HG03460 (cell line): Measurements from ENCODE around the gene SRSF3.
"Not testable (repeated sequence)": the region's sequence is repeated elsewhere in the genome, so short reads cannot be mapped to it uniquely, and the experiment has no call there.

Experiments used
- ATAC-seq: cut with Tn5 transposase; IDR thresholded peaks from one replicate; pipeline ENCODE4 v1.9.1; 2021; ENCODE audit not compliant: unreplicated experiment

The SRSF3 gene

GRCh38 chr6:36594029-36594815 is at the start of gene SRSF3:
Gene SRSF3, plus strand, starts transcription at chr6:36594362. Its CDS starts 2,401 bp downstream, at chr6:36596763.
- peak; percentile 78 for ATAC-seq

- no peak for ATAC-seq
Measured at GRCh38 chr6:36545767-36546307, 48.3 kb upstream of the SRSF3 start.

GRCh38 chr6:36546308-36546919 is 47.7 kb upstream of the SRSF3 start:
- ATAC-seq, result no peak

- peak; percentile 71 for ATAC-seq
Measured at GRCh38 chr6:36546920-36547645, 47.1 kb upstream of the SRSF3 start, which contains the start of gene STK38. Gene STK38, minus strand, starts transcription at chr6:36547479. Its CDS starts 7,277 bp downstream, at chr6:36540202.

DNA sequence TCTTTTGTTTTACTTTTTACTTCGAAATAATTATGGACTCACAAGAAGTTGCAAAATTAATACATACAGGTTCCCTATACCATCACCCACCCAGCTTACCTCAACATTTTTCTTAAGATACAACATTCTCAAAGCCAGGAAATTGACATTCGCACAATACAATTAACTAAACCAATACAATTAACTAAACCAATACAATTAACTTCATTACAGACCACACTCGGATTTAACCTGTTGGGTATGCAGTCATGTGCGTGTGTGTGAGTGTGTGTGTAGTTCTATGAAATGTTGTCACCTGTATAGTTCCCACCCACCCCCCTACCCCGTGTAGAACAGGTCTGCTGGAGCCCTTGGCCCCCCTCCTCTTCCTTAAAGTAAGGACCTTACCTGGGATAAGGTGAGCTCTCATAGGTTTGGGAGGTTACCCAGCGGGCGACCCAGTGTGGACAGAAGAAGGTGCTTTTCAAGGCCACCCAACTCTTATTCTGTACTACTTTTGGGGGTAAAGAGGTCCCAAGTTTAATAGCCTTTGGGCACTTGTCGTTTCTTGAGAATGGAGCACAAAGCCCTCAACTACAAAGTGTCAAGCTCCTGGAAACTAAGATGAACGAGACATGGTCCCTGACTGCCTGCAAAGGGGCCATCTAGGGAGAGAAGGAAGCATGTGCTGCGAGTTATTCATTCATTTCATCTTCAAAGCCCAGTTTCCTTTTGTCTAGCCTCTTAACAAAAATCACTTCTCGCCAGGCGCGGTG is 46.3 kb upstream of the SRSF3 start:
- no peak for ATAC-seq

GRCh38 chr6:36548401-36548743 is 45.8 kb upstream of the SRSF3 start:
- no peak for ATAC-seq

DNA sequence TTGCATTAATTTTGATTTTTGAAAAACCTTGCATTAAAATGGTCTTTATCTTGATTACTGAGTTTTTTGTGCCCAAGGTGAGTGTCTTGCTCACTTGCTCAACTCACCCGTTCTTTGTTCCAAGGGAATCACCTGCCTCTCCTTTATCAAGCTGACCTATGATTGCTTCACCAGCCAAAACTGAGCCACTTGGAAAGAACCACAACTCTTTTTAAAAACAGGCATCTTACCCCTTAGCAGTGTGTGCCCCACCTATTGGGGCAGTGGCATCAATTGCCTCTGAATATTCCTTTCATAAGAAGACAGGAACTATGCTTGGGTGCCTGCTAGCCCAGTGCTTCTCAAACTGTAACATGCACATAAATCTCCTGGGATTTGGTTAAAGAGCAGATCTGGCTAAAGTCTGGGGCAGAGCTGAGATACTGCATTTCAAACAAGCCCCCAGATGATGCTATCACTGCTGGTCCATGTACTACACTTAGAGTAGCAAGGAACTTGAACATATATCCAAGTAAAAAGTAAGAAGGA is 43.6 kb upstream of the SRSF3 start:
- ATAC-seq, result no peak

GRCh38 chr6:36555750-36556252 is 38.4 kb upstream of the SRSF3 start:
- ATAC-seq, result no peak

GRCh38 chr6:36556281-36556680 is 37.9 kb upstream of the SRSF3 start:
- ATAC-seq, result no peak

- no peak for ATAC-seq
Measured at GRCh38 chr6:36559011-36559793, 35.0 kb upstream of the SRSF3 start.

GRCh38 chr6:36560822-36561221 is 33.3 kb upstream of the SRSF3 start:
- no peak for ATAC-seq

DNA sequence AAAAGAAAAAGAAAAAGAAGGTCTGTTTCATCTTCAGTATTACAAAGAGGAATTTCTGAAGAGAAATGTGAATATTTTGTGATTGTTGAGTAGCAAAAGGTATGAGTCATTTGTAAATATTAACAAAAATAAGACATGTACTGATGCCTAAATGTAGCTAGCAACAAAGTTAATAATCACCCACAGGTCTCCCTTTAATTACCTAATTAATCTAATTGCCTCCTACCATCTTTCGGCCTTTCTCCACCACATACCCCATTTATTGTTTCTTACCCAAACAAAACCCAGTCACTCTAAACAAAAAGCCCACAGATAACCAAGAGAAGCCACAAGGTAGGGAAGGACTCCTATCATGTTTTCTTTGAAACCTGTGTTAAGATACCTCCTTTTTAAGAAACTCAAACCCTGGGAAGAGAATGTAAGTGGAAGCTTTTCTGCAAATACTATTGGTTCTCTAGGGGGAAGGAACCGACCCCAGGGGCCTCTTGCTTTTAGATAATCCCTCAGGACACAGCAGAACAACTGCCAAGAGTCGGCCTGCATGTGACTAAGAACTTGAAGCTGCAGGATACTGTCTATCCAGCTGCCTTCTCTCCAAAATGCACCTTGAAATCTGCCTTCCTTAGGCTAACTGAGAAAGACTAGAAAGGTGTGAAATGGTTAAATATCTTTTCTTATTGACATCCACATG is 30.8 kb upstream of the SRSF3 start:
- ATAC-seq, result no peak

DNA sequence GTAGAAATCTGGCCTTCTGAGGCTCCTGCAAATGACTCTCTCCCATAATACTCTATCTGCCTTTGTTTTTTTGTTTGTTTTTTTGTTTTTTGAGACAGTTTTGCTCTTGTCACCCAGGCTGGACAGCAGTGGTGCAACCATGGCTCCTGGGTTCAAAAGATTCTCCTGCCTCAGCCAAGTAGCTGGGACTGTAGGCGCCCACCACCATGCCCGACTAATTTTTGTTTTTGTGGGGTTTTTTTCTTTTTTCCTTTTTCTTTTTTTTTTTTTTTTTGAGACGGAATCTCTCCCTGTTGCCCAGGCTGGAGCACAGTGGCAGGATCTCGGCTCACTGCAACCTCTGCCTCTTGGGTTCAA is 30.3 kb upstream of the SRSF3 start:
- no peak for ATAC-seq

DNA sequence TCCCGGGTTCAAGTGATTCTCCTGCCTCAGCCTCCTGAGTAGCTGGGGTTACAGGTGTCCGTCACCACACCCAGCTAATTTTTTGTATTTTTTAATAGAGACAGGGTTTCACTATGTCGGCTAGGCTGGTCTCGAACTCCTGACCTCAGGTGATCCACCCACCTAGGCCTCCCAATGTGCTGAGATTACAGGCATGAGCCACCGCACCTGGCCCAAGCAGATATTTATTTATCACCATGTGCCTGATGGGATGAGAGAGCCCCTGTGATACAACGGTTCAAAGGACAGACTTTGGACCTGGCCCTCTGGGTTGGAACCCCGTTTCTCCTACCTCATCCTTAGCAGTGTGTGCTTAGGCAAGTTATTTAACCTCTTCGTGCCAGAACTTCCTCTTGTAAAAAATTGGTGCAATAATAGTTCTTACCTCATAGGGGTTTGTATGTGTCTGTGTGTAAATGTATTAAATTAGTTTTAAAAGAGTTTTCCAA is 27.7 kb upstream of the SRSF3 start:
- no peak for ATAC-seq

- no peak for ATAC-seq
Measured at GRCh38 chr6:36570264-36570663, 23.9 kb upstream of the SRSF3 start.

GRCh38 chr6:36571122-36572043 is 22.8 kb upstream of the SRSF3 start:
- no peak for ATAC-seq

- not testable (repeated sequence) for ATAC-seq
Measured at GRCh38 chr6:36572353-36573311, 21.5 kb upstream of the SRSF3 start.
